HG03439 (cell line): ENCODE data around the gene PTPRG.

ENCODE experiments used
- ATAC-seq: cut with Tn5 transposase; IDR thresholded peaks from one replicate; pipeline ENCODE4 v1.9.1; 2021; ENCODE audit warnings: mild to moderate bottlenecking, moderate library complexity; ENCODE audit not compliant: unreplicated experiment

PTPRG gene

GRCh38 chr3:61853912-61854311 lies 292.5 kb downstream of the PTPRG start:
- ATAC-seq, result no peak

GRCh38 chr3:61855211-61855610 lies 293.8 kb downstream of the PTPRG start:
- ATAC-seq, result no peak

GRCh38 chr3:61857297-61857696 lies 295.9 kb downstream of the PTPRG start:
- no peak for ATAC-seq

- ATAC-seq, result no peak
Measured at GRCh38 chr3:61858054-61858453, 296.7 kb downstream of the PTPRG start.

GRCh38 chr3:61861410-61861809 lies 300.0 kb downstream of the PTPRG start:
- ATAC-seq, result no peak

- ATAC-seq, result no peak
Measured at GRCh38 chr3:61862614-61863289, 301.4 kb downstream of the PTPRG start.

- ATAC-seq, result no peak
Measured at GRCh38 chr3:61863579-61863978, 302.2 kb downstream of the PTPRG start.

- no peak for ATAC-seq
Measured at GRCh38 chr3:61864886-61865285, 303.5 kb downstream of the PTPRG start.

- no peak for ATAC-seq
Measured at GRCh38 chr3:61865466-61866152, 304.2 kb downstream of the PTPRG start.

GRCh38 chr3:61866153-61866542 lies 304.8 kb downstream of the PTPRG start:
- ATAC-seq, result no peak

- no peak for ATAC-seq
Measured at GRCh38 chr3:61866961-61867461, 305.6 kb downstream of the PTPRG start.

- no peak for ATAC-seq
Measured at GRCh38 chr3:61868499-61868898, 307.1 kb downstream of the PTPRG start.

GRCh38 chr3:61869371-61869770 lies 308.0 kb downstream of the PTPRG start:
- no peak for ATAC-seq

GRCh38 chr3:61871644-61872043 lies 310.3 kb downstream of the PTPRG start:
- no peak for ATAC-seq

GRCh38 chr3:61872077-61872706 lies 310.8 kb downstream of the PTPRG start:
- ATAC-seq, result no peak

- no peak for ATAC-seq
Measured at GRCh38 chr3:61875046-61875844, 313.9 kb downstream of the PTPRG start.

- ATAC-seq, result no peak
Measured at GRCh38 chr3:61875976-61876671, 314.8 kb downstream of the PTPRG start.

- ATAC-seq, result no peak
Measured at GRCh38 chr3:61876797-61877196, 315.4 kb downstream of the PTPRG start.

GRCh38 chr3:61877359-61878138 lies 316.2 kb downstream of the PTPRG start:
- ATAC-seq, result peak; percentile 89

GRCh38 chr3:61882253-61882652 lies 320.9 kb downstream of the PTPRG start:
- no peak for ATAC-seq
